ENCODE measurements around the gene TIAM2. TPM values are rescaled to one million over a fixed set of nuclear protein-coding genes. Genes with fewer than 3 reads are reported as not detected.

The TIAM2 gene
- total RNA-seq, 1 donor from 2014 or later = 36.8 TPM

DNA sequence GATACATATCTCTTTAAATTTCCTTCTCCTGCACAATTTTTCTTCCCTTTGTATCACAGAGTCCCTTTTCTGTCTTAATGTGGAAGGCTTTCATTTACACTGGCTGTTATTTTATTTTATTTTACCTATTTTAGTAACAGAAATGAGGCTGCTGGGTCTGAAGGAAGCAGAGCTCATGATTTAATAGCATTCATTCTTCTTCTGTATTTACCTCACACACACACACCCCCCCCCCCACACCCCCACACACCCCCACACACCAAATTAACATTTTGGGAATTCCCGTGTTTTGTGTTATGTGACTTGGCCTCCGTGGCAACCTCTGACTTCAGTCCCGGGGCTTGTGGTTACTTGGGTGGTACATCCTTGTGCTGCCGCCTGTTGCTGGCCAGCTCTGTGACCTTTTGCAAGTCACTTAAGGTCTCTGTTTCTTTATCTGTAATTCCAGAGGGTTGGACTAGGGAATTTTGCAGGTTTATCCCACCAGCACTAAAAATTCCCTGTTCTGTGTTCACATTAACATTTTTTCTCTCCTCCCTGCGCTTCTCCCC is 108.8 kb downstream of the TIAM2 start:
- Mint-ChIP-seq H3K4me1 (peaks cover 20% of the 10 kb centered on the region), H3K27me3 (ENCODE audit: low read depth) (no peaks in the 10 kb centered on the region), H3K27ac (ENCODE audit: unreplicated experiment) (no peak overlapping the region), H3K36me3 (ENCODE audit: low read depth) (no peaks in the 10 kb centered on the region), H3K4me3 (no peak overlapping the region), H3K9me3 (no peaks in the 10 kb centered on the region)
- DNase-seq (ENCODE audit: low read depth, low spot score) = no peak
- TF ChIP-seq, protein P1, sequence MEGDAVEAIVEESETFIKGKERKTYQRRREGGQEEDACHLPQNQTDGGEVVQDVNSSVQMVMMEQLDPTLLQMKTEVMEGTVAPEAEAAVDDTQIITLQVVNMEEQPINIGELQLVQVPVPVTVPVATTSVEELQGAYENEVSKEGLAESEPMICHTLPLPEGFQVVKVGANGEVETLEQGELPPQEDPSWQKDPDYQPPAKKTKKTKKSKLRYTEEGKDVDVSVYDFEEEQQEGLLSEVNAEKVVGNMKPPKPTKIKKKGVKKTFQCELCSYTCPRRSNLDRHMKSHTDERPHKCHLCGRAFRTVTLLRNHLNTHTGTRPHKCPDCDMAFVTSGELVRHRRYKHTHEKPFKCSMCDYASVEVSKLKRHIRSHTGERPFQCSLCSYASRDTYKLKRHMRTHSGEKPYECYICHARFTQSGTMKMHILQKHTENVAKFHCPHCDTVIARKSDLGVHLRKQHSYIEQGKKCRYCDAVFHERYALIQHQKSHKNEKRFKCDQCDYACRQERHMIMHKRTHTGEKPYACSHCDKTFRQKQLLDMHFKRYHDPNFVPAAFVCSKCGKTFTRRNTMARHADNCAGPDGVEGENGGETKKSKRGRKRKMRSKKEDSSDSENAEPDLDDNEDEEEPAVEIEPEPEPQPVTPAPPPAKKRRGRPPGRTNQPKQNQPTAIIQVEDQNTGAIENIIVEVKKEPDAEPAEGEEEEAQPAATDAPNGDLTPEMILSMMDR (conservative IDR thresholded peaks at IDR 0.05) = no peak

GRCh38 chr6:155106456-155107115 is 111.5 kb downstream of the TIAM2 start:
- TF ChIP-seq, protein P1 (conservative IDR thresholded peaks at IDR 0.05) = no peak
- Mint-ChIP-seq H3K27ac (ENCODE audit: unreplicated experiment) (no peak overlapping the region), H3K4me1 (peaks cover 29% of the 10 kb centered on the region), H3K27me3 (ENCODE audit: low read depth) (no peaks in the 10 kb centered on the region), H3K36me3 (ENCODE audit: low read depth) (no peaks in the 10 kb centered on the region), H3K4me3 (no peak overlapping the region), H3K9me3 (no peaks in the 10 kb centered on the region)
- no peak for DNase-seq (ENCODE audit: low read depth, low spot score)

- TF ChIP-seq, protein P1 (conservative IDR thresholded peaks at IDR 0.05) = no peak
- Mint-ChIP-seq H3K4me1 (peaks cover 36% of the 10 kb centered on the region), H3K36me3 (ENCODE audit: low read depth) (no peaks in the 10 kb centered on the region), H3K9me3 (no peaks in the 10 kb centered on the region), H3K4me3 (no peak overlapping the region), H3K27me3 (ENCODE audit: low read depth) (no peaks in the 10 kb centered on the region), H3K27ac (ENCODE audit: unreplicated experiment) (no peak overlapping the region)
- DNase-seq (ENCODE audit: low read depth, low spot score) = no peak
Measured at GRCh38 chr6:155107432-155108069, 112.4 kb downstream of the TIAM2 start.

GRCh38 chr6:155108070-155108820 is 113.1 kb downstream of the TIAM2 start:
- no peak overlapping the region for H3K4me3 Mint-ChIP-seq
- H3K9me3 Mint-ChIP-seq = no peaks in the 10 kb centered on the region
- no peaks in the 10 kb centered on the region for H3K36me3 Mint-ChIP-seq (ENCODE audit: low read depth)
- DNase-seq (ENCODE audit: low read depth, low spot score) = no peak
- H3K4me1 Mint-ChIP-seq = peaks cover 43% of the 10 kb centered on the region
- TF ChIP-seq, protein P1 (conservative IDR thresholded peaks at IDR 0.05) = no peak
- H3K27ac Mint-ChIP-seq (ENCODE audit: unreplicated experiment) = peak overlapping the region; percentile 39
- H3K27me3 Mint-ChIP-seq (ENCODE audit: low read depth) = no peaks in the 10 kb centered on the region

GRCh38 chr6:155110721-155111120 is 115.6 kb downstream of the TIAM2 start:
- TF ChIP-seq, protein P1 (conservative IDR thresholded peaks at IDR 0.05) = no peak
- no peaks in the 10 kb centered on the region for H3K36me3 Mint-ChIP-seq (ENCODE audit: low read depth)
- DNase-seq (ENCODE audit: low read depth, low spot score) = no peak
- no peak overlapping the region for H3K27ac Mint-ChIP-seq (ENCODE audit: unreplicated experiment)
- H3K9me3 Mint-ChIP-seq = no peaks in the 10 kb centered on the region
- H3K4me1 Mint-ChIP-seq = peaks cover 48% of the 10 kb centered on the region
- H3K27me3 Mint-ChIP-seq (ENCODE audit: low read depth) = no peaks in the 10 kb centered on the region
- H3K4me3 Mint-ChIP-seq = no peak overlapping the region

All from neural crest cell (in vitro differentiated cells).